Stimulated activated naive B cell treated with anti-CD40 and anti-IgM and Interleukin-4, amounts not matched to agents 10 μg/mL and 1 μg/mL and 100 μg/mL, for 72 hours (primary cell): ENCODE data around the gene ANKMY1.
"Not testable (repeated sequence)": the region's sequence is repeated elsewhere in the genome, so short reads cannot be mapped to it uniquely, and the experiment has no call there.

ENCODE experiments used
- ATAC-seq, 2 donors: fragments of 150-1000 bp; cut with Tn5 transposase; replicated peaks; 2 replicates each; pipeline ENCODE4 v1.10.0; 2021; ENCODE audit warnings: moderate library complexity in 1 of 2
- DNase-seq: peaks from one replicate; pipeline ENCODE4 v3.0.0; 2021
- H3K27ac Mint-ChIP-seq: one replicate; pipeline ENCODE4 v1.8.0; 2022; ENCODE audit warnings: mild to moderate bottlenecking, mixed read lengths
- H3K27me3 Mint-ChIP-seq, 2 donors: one replicate each; pipeline ENCODE4 v1.8.0; 2022; ENCODE audit warnings: mixed read lengths in 2 of 2
- H3K36me3 Mint-ChIP-seq, 2 donors: one replicate each; pipeline ENCODE4 v1.8.0; 2022; ENCODE audit warnings: mixed read lengths in 2 of 2, mild to moderate bottlenecking in 1 of 2
- H3K4me1 Mint-ChIP-seq, 2 donors: one replicate each; pipeline ENCODE4 v1.8.0; 2022; ENCODE audit warnings: mixed read lengths in 2 of 2, mild to moderate bottlenecking in 1 of 2
- H3K4me3 Mint-ChIP-seq, 2 donors: one replicate each; pipeline ENCODE4 v1.8.0; 2022; ENCODE audit warnings: mild to moderate bottlenecking in 2 of 2, mixed read lengths in 2 of 2, moderate library complexity in 1 of 2
- H3K9me3 Mint-ChIP-seq, 2 donors: one replicate each; pipeline ENCODE4 v1.8.0; 2022; ENCODE audit warnings: mixed read lengths in 2 of 2, mild to moderate bottlenecking in 1 of 2

The ANKMY1 gene

DNA sequence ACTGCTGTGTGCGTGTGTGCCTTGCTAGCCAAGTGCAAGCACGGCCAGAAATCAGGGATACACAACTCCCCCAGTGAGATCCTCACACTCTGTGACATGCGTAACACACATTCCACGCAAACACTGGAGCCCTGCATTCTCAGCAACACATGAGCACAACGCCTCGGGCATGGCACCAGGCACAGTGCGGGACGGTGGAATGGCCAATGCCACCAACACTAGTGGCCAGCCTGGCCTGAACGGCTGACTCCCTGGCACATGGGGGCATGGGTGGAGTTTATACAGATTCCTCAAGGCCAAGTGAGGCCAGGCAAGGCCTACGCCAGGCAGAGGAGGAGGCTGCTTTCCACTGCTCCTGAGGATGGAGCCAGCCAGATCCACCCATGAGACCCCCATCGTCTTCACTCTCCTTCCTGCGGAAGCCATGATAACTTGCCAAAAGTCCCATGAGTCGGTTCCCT is 56.2 kb downstream of the ANKMY1 start:
- DNase-seq (no peak), ATAC-seq (no peak)

GRCh38 chr2:240500561-240501423 is 57.0 kb downstream of the ANKMY1 start:
- DNase-seq: no peak
- H3K27ac Mint-ChIP-seq: no peak overlapping the region
- H3K9me3 Mint-ChIP-seq: peaks cover 2 to 3% of the 10 kb centered on the region in 2 donors
- no peaks in the 10 kb centered on the region for H3K27me3 Mint-ChIP-seq
- ATAC-seq: no peak
- H3K36me3 Mint-ChIP-seq: peaks cover 54 to 78% of the 10 kb centered on the region in 2 donors
- H3K4me1 Mint-ChIP-seq: peaks cover 5% of the 10 kb centered on the region in 2 donors
- no peak overlapping the region for H3K4me3 Mint-ChIP-seq

More for the DNA sequence above, 56.2 kb downstream of the ANKMY1 start:
- Mint-ChIP-seq H3K9me3 (peaks cover 0 to 3% of the 10 kb centered on the region in 2 donors), H3K27ac (no peak overlapping the region), H3K36me3 (peaks cover 49 to 72% of the 10 kb centered on the region in 2 donors), H3K27me3 (no peaks in the 10 kb centered on the region), H3K4me3 (no peak overlapping the region), H3K4me1 (peaks cover 5% of the 10 kb centered on the region in 2 donors)

- ATAC-seq (no peak), DNase-seq (no peak)
- H3K9me3 Mint-ChIP-seq: peaks cover 7 to 10% of the 10 kb centered on the region in 2 donors
- no peaks in the 10 kb centered on the region for H3K27me3 Mint-ChIP-seq
- no peak overlapping the region for H3K4me3 Mint-ChIP-seq
- peaks cover 60 to 85% of the 10 kb centered on the region in 2 donors for H3K36me3 Mint-ChIP-seq
- H3K4me1 Mint-ChIP-seq: peaks cover 5% of the 10 kb centered on the region in 2 donors
- H3K27ac Mint-ChIP-seq: no peak overlapping the region
Observed at GRCh38 chr2:240499309-240500301, 58.2 kb downstream of the ANKMY1 start.

DNA sequence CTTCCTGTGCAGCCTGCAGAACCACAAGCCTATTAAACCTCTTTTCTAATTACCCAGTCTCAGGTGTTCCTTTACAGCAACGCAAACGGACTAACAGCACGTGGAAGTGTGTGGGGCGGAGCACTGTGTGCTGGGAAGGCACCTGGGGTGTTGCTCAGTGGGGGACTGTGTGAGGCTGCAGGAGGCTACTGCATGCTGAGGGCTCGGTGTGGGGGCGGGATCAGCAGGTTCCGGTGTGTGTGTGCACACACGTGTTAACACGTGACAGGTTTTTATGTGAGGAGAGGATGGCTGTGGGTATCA is 58.9 kb downstream of the ANKMY1 start:
- Mint-ChIP-seq H3K4me1 (peaks cover 5% of the 10 kb centered on the region in 2 donors), H3K27me3 (no peaks in the 10 kb centered on the region), H3K9me3 (peaks cover 7 to 12% of the 10 kb centered on the region in 2 donors)

GRCh38 chr2:240498171-240498957 is 59.4 kb downstream of the ANKMY1 start:
- ATAC-seq (no peak), DNase-seq (no peak)
- peaks cover 5% of the 10 kb centered on the region in 2 donors for H3K4me1 Mint-ChIP-seq
- no peak overlapping the region for H3K4me3 Mint-ChIP-seq
- H3K36me3 Mint-ChIP-seq: peaks cover 69 to 88% of the 10 kb centered on the region in 2 donors
- no peaks in the 10 kb centered on the region for H3K27me3 Mint-ChIP-seq
- peaks cover 10 to 15% of the 10 kb centered on the region in 2 donors for H3K9me3 Mint-ChIP-seq
- H3K27ac Mint-ChIP-seq: no peak overlapping the region

More for the DNA sequence above, 58.9 kb downstream of the ANKMY1 start:
- Mint-ChIP-seq H3K27ac (no peak overlapping the region), H3K36me3 (peaks cover 64 to 88% of the 10 kb centered on the region in 2 donors), H3K4me3 (no peak overlapping the region)
- ATAC-seq (no peak), DNase-seq (no peak)

GRCh38 chr2:240497082-240497481 is 60.7 kb downstream of the ANKMY1 start:
- H3K4me3 Mint-ChIP-seq, H3K27ac Mint-ChIP-seq, H3K4me1 Mint-ChIP-seq, DNase-seq, H3K27me3 Mint-ChIP-seq, ATAC-seq: not testable (repeated sequence)
- Mint-ChIP-seq H3K9me3 (peaks cover 15 to 19% of the 10 kb centered on the region in 2 donors), H3K36me3 (peaks cover 71 to 84% of the 10 kb centered on the region in 2 donors)

DNA sequence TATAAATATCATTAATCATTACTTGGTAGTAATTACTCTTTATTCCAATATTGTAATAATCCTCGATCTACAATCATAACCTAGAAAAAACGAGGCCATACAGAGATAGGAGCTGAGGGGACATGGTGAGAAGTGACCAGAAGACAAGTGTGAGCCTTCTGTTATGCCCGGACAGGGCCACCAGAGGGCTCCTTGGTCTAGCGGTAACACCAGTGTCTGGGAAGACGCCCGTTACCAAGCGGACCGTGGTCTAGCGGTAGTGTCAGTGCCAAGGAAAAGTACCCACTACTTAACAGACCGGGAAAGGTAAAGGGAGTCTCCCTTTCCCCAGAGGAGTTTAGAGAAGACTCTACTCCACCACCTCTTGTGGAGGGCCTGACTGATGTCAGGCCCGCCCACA is 62.8 kb downstream of the ANKMY1 start:
- not testable (repeated sequence) for DNase-seq, H3K4me1 Mint-ChIP-seq, H3K27me3 Mint-ChIP-seq, H3K27ac Mint-ChIP-seq, ATAC-seq, H3K4me3 Mint-ChIP-seq
- Mint-ChIP-seq H3K36me3 (peaks cover 70 to 79% of the 10 kb centered on the region in 2 donors), H3K9me3 (peaks cover 25 to 27% of the 10 kb centered on the region in 2 donors)

DNA sequence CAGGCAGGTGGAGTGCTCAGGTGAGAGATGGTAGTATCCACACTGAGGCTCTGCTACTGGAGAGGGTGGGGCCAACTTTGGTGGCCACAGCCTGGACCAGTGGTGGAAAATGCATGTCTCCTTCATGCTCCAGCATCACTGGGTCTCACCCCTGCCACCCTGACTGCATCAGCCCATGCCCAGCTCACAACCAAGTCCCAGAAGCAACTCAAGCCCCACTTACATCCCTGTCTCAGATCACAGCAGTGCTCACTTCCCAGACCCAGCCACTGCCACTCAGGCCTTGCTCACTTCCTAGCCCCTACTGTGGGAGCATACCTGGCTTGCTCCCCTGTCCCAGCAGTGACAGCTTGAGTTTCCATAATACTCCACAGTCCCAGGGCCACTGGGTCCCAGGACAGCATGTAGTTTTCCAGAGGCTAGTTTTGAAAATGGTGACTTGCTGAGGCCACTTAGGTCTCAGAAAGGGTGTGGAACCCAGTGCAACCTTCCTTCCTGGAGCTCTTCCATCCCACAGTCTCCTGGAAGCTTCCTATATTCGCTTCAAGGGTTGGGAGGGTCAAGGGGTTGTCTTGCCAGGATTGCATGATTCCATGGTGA is 63.5 kb downstream of the ANKMY1 start:
- H3K4me1 Mint-ChIP-seq: peaks cover 5% of the 10 kb centered on the region in 2 donors
- no peaks in the 10 kb centered on the region for H3K27me3 Mint-ChIP-seq
- ATAC-seq: no peak
- H3K9me3 Mint-ChIP-seq: peaks cover 28 to 31% of the 10 kb centered on the region in 2 donors
- H3K36me3 Mint-ChIP-seq: peaks cover 64 to 76% of the 10 kb centered on the region in 2 donors
- H3K4me3 Mint-ChIP-seq: no peak overlapping the region
- no peak overlapping the region for H3K27ac Mint-ChIP-seq
- DNase-seq: no peak

- Mint-ChIP-seq H3K27ac (no peak overlapping the region), H3K4me1 (no peaks in the 10 kb centered on the region), H3K36me3 (peaks cover 42 to 60% of the 10 kb centered on the region in 2 donors), H3K27me3 (no peaks in the 10 kb centered on the region), H3K9me3 (peaks cover 39 to 43% of the 10 kb centered on the region in 2 donors), H3K4me3 (no peak overlapping the region)
- ATAC-seq: no peak
- no peak for DNase-seq
Observed at GRCh38 chr2:240491483-240491882, 66.3 kb downstream of the ANKMY1 start.

- ATAC-seq: no peak
- peaks cover 3 to 9% of the 10 kb centered on the region in 2 donors for H3K4me1 Mint-ChIP-seq
- H3K4me3 Mint-ChIP-seq: no peak overlapping the region
- peaks cover 23 to 56% of the 10 kb centered on the region in 2 donors for H3K36me3 Mint-ChIP-seq
- H3K27ac Mint-ChIP-seq: peak overlapping the region; percentile 33
- H3K9me3 Mint-ChIP-seq: peaks cover 5 to 14% of the 10 kb centered on the region in 2 donors
- DNase-seq: no peak
- H3K27me3 Mint-ChIP-seq: no peaks in the 10 kb centered on the region
Observed at GRCh38 chr2:240482141-240482540, 75.6 kb downstream of the ANKMY1 start.

DNA sequence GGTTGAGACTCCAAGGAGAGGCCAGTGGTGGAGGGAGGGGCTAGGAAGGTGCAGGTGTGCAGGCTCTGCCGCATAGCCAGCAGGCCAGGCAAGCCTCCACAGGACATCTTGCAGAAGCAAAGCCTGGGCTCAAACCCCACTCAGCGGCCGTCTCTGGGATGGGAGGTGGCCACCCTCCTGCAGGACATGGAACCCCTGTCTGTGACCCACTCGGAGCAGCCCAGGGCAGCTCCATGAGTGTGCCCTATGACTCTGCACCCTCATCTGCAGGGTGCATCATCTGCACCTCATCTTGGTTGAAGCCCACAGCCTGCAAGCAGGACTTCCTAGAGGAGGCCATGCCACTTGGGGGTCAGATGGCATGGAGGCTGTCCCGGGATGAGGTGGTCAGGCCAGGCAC is 76.1 kb downstream of the ANKMY1 start:
- peaks cover 21 to 52% of the 10 kb centered on the region in 2 donors for H3K36me3 Mint-ChIP-seq
- DNase-seq: no peak
- H3K9me3 Mint-ChIP-seq: peaks cover 2 to 10% of the 10 kb centered on the region in 2 donors
- H3K27ac Mint-ChIP-seq: no peak overlapping the region
- peaks cover 3 to 9% of the 10 kb centered on the region in 2 donors for H3K4me1 Mint-ChIP-seq
- no peaks in the 10 kb centered on the region for H3K27me3 Mint-ChIP-seq
- H3K4me3 Mint-ChIP-seq: no peak overlapping the region
- ATAC-seq: no peak

- peaks cover 26 to 57% of the 10 kb centered on the region in 2 donors for H3K36me3 Mint-ChIP-seq
- peaks cover 6 to 14% of the 10 kb centered on the region in 2 donors for H3K9me3 Mint-ChIP-seq
- no peak overlapping the region for H3K27ac Mint-ChIP-seq
- ATAC-seq (no peak), DNase-seq (no peak)
- no peaks in the 10 kb centered on the region for H3K27me3 Mint-ChIP-seq
- H3K4me1 Mint-ChIP-seq: peaks cover 3 to 9% of the 10 kb centered on the region in 2 donors
- no peak overlapping the region for H3K4me3 Mint-ChIP-seq
Observed at GRCh38 chr2:240480834-240481623, 76.8 kb downstream of the ANKMY1 start.

GRCh38 chr2:240479111-240479501 is 78.7 kb downstream of the ANKMY1 start:
- Mint-ChIP-seq H3K36me3 (peaks cover 23 to 58% of the 10 kb centered on the region in 2 donors), H3K9me3 (peaks cover 7 to 22% of the 10 kb centered on the region in 2 donors), H3K4me1 (peaks cover 3 to 9% of the 10 kb centered on the region in 2 donors), H3K27ac (no peak overlapping the region), H3K27me3 (no peaks in the 10 kb centered on the region), H3K4me3 (no peak overlapping the region)
- DNase-seq (no peak), ATAC-seq (no peak)
